Measurements from ENCODE around the gene KNDC1.

Gene KNDC1

GRCh38 chr10:133158437-133158755 is 1.6 kb upstream of the KNDC1 start:
- TF ChIP-seq, protein P1, sequence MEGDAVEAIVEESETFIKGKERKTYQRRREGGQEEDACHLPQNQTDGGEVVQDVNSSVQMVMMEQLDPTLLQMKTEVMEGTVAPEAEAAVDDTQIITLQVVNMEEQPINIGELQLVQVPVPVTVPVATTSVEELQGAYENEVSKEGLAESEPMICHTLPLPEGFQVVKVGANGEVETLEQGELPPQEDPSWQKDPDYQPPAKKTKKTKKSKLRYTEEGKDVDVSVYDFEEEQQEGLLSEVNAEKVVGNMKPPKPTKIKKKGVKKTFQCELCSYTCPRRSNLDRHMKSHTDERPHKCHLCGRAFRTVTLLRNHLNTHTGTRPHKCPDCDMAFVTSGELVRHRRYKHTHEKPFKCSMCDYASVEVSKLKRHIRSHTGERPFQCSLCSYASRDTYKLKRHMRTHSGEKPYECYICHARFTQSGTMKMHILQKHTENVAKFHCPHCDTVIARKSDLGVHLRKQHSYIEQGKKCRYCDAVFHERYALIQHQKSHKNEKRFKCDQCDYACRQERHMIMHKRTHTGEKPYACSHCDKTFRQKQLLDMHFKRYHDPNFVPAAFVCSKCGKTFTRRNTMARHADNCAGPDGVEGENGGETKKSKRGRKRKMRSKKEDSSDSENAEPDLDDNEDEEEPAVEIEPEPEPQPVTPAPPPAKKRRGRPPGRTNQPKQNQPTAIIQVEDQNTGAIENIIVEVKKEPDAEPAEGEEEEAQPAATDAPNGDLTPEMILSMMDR (IDR thresholded peaks at IDR 0.05; ENCODE audit: low read length): no peak
- TF ChIP-seq EZH2phosphoT487 (IDR thresholded peaks at IDR 0.05; ENCODE audit: low read length): no peak
- TF ChIP-seq EZH2 (optimal IDR thresholded peaks at IDR 0.05; ENCODE audit: low read depth, low read length): no peak
- no peak for DNase-seq

DNA sequence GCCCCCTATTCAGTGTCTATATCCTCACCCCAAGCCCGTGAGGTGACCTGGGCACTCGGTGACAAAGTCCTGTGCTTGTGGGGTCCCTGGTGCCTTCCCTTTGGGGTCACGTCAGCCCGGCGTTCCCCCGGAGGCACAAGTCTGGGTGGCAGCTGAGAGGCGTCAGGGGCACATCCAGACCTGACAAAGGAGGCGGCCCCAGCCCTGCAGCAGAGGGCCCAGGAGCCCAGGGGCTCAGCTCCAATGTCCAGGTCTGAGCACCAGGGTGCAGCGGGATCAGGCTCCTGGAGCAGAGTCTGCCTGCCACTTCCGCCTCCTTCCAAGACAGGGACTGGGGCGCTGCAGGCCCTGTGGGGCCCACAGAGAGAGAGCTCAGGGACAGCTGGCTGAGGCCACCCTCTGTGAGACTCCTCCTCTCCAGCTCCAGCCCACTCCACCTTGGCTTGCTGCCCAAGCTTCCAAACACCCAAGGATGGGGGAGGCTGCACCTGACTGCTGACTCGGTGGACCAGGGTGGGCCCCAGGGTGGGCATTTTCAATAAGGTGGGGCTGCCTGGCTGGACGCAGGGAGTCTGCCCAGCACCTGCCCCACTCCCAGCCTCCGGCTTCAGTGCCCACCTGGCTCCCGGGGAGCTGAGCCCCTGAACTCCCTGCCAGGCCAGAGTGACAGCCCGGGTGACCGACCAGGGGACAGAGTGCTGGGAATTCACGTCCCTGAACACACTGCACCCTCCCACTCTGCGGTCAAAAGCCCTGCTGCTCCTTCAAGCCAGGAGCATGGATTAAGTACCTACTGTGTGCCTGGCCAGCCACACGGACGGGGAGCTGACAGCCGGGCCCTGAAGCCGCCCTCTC is 1.0 kb upstream of the KNDC1 start:
- H2AFZ ChIP-seq (ENCODE audit: low read length): no peak overlapping the region
- DNase-seq: no peak
- H3K4me2 ChIP-seq (ENCODE audit: low read depth, low read length): no peak overlapping the region
- H3F3A ChIP-seq (ENCODE audit: insufficient read depth, low read length): no peaks in the 10 kb centered on the region
- no peaks in the 10 kb centered on the region for H3K4me1 ChIP-seq (ENCODE audit: low read length)
- no peaks in the 10 kb centered on the region for H3K36me3 ChIP-seq (replicated peaks; ENCODE audit: insufficient read depth, low read length)
- no peak overlapping the region for H3K4me3 ChIP-seq (ENCODE audit: low read length)
- no peak for TF ChIP-seq EZH2phosphoT487 (IDR thresholded peaks at IDR 0.05; ENCODE audit: low read length)
- TF ChIP-seq EZH2 (optimal IDR thresholded peaks at IDR 0.05; ENCODE audit: low read depth, low read length): no peak
- TF ChIP-seq, protein P1 (IDR thresholded peaks at IDR 0.05; ENCODE audit: low read length): no peak
- no peak overlapping the region for H3K27ac ChIP-seq (ENCODE audit: low read length)
- H4K20me1 ChIP-seq (ENCODE audit: insufficient read depth, low read length): no peaks in the 10 kb centered on the region
- H3K79me2 ChIP-seq (ENCODE audit: low read length): no peaks in the 10 kb centered on the region
- H3K9ac ChIP-seq (ENCODE audit: low read length): no peak overlapping the region
- H3K9me2 ChIP-seq (replicated peaks; ENCODE audit: insufficient read depth, low read length): no peaks in the 10 kb centered on the region
- no peaks in the 10 kb centered on the region for H3K9me3 ChIP-seq (replicated peaks; ENCODE audit: insufficient read depth, low read length)
- H3K27me3 ChIP-seq (replicated peaks; ENCODE audit: insufficient read depth, low read length): peaks cover 36% of the 10 kb centered on the region

More at GRCh38 chr10:133158437-133158755, 1.6 kb upstream of the KNDC1 start:
- Histone ChIP-seq H3K36me3 (replicated peaks; ENCODE audit: insufficient read depth, low read length) (no peaks in the 10 kb centered on the region), H3K9me2 (replicated peaks; ENCODE audit: insufficient read depth, low read length) (no peaks in the 10 kb centered on the region), H3K27me3 (replicated peaks; ENCODE audit: insufficient read depth, low read length) (peaks cover 41% of the 10 kb centered on the region), H3K4me1 (ENCODE audit: low read length) (no peaks in the 10 kb centered on the region), H3F3A (ENCODE audit: insufficient read depth, low read length) (no peaks in the 10 kb centered on the region), H4K20me1 (ENCODE audit: insufficient read depth, low read length) (no peaks in the 10 kb centered on the region), H3K9me3 (replicated peaks; ENCODE audit: insufficient read depth, low read length) (no peaks in the 10 kb centered on the region), H3K9ac (ENCODE audit: low read length) (no peak overlapping the region), H3K4me2 (ENCODE audit: low read depth, low read length) (no peak overlapping the region), H3K27ac (ENCODE audit: low read length) (no peak overlapping the region), H3K4me3 (ENCODE audit: low read length) (no peak overlapping the region), H2AFZ (ENCODE audit: low read length) (no peak overlapping the region), H3K79me2 (ENCODE audit: low read length) (no peaks in the 10 kb centered on the region)

DNA sequence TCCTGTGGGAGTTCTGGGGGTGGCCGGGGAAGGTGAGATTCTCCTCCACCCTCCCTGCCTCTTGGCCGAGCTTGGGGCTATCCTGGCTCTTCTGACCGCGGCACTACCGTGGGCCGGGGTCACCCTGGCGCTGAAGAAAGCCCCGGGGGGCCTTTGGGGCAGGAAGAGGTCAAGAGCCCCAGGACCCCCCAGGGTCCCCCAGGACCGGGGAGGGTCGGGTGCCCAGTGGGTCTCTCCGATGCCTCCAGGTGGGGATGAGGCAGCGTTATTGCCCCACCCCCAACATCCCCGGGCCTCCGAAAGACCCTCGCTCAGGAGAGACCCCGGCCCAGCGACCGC is 439 bp upstream of the KNDC1 start:
- DNase-seq: no peak
- Histone ChIP-seq H3K9me3 (replicated peaks; ENCODE audit: insufficient read depth, low read length) (no peaks in the 10 kb centered on the region), H3K9me2 (replicated peaks; ENCODE audit: insufficient read depth, low read length) (no peaks in the 10 kb centered on the region), H4K20me1 (ENCODE audit: insufficient read depth, low read length) (no peaks in the 10 kb centered on the region), H3F3A (ENCODE audit: insufficient read depth, low read length) (no peaks in the 10 kb centered on the region), H2AFZ (ENCODE audit: low read length) (no peak overlapping the region), H3K4me1 (ENCODE audit: low read length) (no peaks in the 10 kb centered on the region), H3K4me2 (ENCODE audit: low read depth, low read length) (no peak overlapping the region), H3K27me3 (replicated peaks; ENCODE audit: insufficient read depth, low read length) (peaks cover 30% of the 10 kb centered on the region), H3K4me3 (ENCODE audit: low read length) (no peak overlapping the region), H3K79me2 (ENCODE audit: low read length) (no peaks in the 10 kb centered on the region), H3K27ac (ENCODE audit: low read length) (no peak overlapping the region), H3K36me3 (replicated peaks; ENCODE audit: insufficient read depth, low read length) (no peaks in the 10 kb centered on the region), H3K9ac (ENCODE audit: low read length) (no peak overlapping the region)
- TF ChIP-seq EZH2phosphoT487 (IDR thresholded peaks at IDR 0.05; ENCODE audit: low read length) (no peak), EZH2 (optimal IDR thresholded peaks at IDR 0.05; ENCODE audit: low read depth, low read length) (no peak)
- TF ChIP-seq, protein P1 (IDR thresholded peaks at IDR 0.05; ENCODE audit: low read length): no peak

All from MM.1S (cell line).